Measurements from ENCODE around the gene SPINT1.

The SPINT1 gene

DNA sequence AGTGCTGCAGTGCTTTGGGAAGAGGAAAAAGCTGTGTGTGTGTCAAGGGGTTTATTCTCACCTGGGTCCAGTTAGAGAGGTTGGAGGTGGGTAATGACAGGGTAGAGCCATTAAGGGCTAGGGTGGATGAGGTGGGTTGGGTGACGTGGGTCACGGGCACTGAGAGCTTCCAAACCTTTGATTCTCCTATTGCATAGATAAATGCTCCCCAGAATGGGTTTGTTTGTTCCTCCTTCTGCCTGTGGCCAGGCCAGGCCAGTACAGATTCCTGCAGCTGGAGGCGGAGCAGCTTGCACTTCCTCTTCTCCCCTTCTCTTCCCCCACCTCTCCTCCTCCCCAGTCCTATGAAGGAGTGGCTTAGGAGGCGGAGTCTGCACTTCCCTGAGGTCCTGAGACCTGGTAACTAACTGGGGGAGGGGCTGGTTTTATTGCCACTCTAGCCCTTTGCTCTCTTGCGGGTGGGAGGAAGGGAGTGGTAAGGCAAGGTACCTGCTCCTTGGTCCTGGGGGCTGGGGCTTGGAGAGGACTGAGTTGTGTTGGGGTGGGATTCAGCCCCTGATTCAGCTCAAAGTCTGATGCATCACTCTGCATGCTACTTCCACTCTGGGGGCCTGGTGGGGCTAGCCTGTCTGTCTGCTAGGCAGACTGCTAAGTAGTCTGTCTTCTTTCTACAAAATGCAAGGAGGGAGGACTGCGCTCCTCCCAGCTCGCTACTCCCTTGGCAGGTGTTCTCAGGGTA is 3.5 kb downstream of the SPINT1 start:
- ATAC-seq, result peak; percentile 79
- no peak for TF ChIP-seq ZFP30 (CRISPR knock-in tag; IDR thresholded peaks at IDR 0.05)
- no peak for TF ChIP-seq OSR1 (CRISPR knock-in tag; IDR thresholded peaks at IDR 0.05)
- TF ChIP-seq ZFP3 (CRISPR knock-in tag; IDR thresholded peaks at IDR 0.05), result no peak

DNA sequence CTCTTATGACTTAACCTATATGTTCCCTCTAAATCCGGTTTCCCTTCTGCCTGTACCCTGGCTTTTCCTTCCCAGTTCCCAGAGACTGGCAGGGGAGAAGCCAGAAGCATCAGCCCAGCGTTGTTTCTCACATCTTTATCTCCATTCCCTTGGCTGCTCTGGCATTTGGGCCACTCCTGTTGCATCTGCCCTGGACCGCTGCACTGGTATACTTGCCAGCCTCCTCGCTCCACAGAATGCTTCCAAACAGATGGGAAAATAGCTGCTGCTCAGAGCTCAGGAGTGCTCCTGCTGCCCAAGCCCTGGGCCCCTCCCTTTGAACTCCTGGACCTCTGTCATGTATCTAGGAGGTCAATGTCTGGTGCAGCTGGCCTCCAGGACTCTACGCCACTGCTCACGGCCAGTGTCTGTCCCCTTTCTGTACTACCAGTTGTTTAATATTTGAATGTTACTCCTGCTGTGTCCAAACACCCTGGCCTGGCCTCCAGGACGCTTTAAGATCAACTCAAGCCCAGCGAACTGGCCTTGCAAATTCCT is 6.8 kb downstream of the SPINT1 start:
- ATAC-seq, result no peak
- TF ChIP-seq OSR1 (CRISPR knock-in tag; IDR thresholded peaks at IDR 0.05), result no peak
- no peak for TF ChIP-seq TCF4 (CRISPR knock-in tag; IDR thresholded peaks at IDR 0.05; ENCODE audit: borderline replicate concordance)
- TF ChIP-seq, protein P1, sequence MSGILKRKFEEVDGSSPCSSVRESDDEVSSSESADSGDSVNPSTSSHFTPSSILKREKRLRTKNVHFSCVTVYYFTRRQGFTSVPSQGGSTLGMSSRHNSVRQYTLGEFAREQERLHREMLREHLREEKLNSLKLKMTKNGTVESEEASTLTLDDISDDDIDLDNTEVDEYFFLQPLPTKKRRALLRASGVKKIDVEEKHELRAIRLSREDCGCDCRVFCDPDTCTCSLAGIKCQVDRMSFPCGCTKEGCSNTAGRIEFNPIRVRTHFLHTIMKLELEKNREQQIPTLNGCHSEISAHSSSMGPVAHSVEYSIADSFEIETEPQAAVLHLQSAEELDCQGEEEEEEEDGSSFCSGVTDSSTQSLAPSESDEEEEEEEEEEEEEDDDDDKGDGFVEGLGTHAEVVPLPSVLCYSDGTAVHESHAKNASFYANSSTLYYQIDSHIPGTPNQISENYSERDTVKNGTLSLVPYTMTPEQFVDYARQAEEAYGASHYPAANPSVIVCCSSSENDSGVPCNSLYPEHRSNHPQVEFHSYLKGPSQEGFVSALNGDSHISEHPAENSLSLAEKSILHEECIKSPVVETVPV (CRISPR knock-in tag; IDR thresholded peaks at IDR 0.05), result no peak
- no peak for TF ChIP-seq BACH2 (CRISPR knock-in tag; IDR thresholded peaks at IDR 0.05; ENCODE audit: borderline replicate concordance)
- TF ChIP-seq, protein P2, sequence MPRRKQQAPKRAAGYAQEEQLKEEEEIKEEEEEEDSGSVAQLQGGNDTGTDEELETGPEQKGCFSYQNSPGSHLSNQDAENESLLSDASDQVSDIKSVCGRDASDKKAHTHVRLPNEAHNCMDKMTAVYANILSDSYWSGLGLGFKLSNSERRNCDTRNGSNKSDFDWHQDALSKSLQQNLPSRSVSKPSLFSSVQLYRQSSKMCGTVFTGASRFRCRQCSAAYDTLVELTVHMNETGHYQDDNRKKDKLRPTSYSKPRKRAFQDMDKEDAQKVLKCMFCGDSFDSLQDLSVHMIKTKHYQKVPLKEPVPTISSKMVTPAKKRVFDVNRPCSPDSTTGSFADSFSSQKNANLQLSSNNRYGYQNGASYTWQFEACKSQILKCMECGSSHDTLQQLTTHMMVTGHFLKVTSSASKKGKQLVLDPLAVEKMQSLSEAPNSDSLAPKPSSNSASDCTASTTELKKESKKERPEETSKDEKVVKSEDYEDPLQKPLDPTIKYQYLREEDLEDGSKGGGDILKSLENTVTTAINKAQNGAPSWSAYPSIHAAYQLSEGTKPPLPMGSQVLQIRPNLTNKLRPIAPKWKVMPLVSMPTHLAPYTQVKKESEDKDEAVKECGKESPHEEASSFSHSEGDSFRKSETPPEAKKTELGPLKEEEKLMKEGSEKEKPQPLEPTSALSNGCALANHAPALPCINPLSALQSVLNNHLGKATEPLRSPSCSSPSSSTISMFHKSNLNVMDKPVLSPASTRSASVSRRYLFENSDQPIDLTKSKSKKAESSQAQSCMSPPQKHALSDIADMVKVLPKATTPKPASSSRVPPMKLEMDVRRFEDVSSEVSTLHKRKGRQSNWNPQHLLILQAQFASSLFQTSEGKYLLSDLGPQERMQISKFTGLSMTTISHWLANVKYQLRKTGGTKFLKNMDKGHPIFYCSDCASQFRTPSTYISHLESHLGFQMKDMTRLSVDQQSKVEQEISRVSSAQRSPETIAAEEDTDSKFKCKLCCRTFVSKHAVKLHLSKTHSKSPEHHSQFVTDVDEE (CRISPR knock-in tag; IDR thresholded peaks at IDR 0.05), result no peak
- TF ChIP-seq ZFP3 (CRISPR knock-in tag; IDR thresholded peaks at IDR 0.05), result no peak
- no peak for TF ChIP-seq SNAI2 (CRISPR knock-in tag; IDR thresholded peaks at IDR 0.05)
- no peak for TF ChIP-seq ZC3H10 (CRISPR knock-in tag; IDR thresholded peaks at IDR 0.05)
- no peak for TF ChIP-seq ZNF565 (CRISPR knock-in tag; conservative IDR thresholded peaks at IDR 0.05; ENCODE audit: low read depth)
- TF ChIP-seq ARNTL (CRISPR knock-in tag; IDR thresholded peaks at IDR 0.05; ENCODE audit: borderline replicate concordance, low read depth), result no peak
- no peak for TF ChIP-seq ESRRG (CRISPR knock-in tag; IDR thresholded peaks at IDR 0.05)
- TF ChIP-seq, protein P3, sequence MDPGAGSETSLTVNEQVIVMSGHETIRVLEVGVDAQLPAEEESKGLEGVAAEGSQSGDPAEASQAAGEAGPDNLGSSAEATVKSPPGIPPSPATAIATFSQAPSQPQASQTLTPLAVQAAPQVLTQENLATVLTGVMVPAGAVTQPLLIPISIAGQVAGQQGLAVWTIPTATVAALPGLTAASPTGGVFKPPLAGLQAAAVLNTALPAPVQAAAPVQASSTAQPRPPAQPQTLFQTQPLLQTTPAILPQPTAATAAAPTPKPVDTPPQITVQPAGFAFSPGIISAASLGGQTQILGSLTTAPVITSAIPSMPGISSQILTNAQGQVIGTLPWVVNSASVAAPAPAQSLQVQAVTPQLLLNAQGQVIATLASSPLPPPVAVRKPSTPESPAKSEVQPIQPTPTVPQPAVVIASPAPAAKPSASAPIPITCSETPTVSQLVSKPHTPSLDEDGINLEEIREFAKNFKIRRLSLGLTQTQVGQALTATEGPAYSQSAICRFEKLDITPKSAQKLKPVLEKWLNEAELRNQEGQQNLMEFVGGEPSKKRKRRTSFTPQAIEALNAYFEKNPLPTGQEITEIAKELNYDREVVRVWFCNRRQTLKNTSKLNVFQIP (CRISPR knock-in tag; IDR thresholded peaks at IDR 0.05; ENCODE audit: borderline replicate concordance, low read depth), result no peak
- no peak for TF ChIP-seq CSDC2 (CRISPR knock-in tag; IDR thresholded peaks at IDR 0.05)

DNA sequence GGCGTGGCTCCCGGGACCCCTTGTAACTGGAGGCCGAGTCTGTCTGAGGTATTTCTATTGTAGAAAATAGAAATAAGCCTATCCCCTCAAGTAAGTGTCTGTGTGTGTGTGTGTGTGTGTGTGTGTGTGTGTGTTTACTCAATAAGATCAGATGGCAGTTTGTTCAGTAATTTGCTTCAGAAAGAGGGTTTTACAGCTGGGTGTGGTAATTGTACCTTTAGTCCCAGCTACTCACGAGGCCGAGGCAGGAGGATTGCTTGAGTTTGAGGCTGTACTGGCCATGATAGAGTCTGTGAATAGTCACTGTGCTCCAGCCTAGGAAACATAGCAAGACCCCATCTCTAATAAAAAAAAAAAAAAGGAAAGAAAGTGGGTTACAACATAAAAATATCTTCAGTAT is 8.7 kb downstream of the SPINT1 start:
- TF ChIP-seq, protein P3 (CRISPR knock-in tag; IDR thresholded peaks at IDR 0.05; ENCODE audit: borderline replicate concordance, low read depth), result no peak
- TF ChIP-seq ZNF8 (CRISPR knock-in tag; IDR thresholded peaks at IDR 0.05), result no peak
- no peak for ATAC-seq

DNA sequence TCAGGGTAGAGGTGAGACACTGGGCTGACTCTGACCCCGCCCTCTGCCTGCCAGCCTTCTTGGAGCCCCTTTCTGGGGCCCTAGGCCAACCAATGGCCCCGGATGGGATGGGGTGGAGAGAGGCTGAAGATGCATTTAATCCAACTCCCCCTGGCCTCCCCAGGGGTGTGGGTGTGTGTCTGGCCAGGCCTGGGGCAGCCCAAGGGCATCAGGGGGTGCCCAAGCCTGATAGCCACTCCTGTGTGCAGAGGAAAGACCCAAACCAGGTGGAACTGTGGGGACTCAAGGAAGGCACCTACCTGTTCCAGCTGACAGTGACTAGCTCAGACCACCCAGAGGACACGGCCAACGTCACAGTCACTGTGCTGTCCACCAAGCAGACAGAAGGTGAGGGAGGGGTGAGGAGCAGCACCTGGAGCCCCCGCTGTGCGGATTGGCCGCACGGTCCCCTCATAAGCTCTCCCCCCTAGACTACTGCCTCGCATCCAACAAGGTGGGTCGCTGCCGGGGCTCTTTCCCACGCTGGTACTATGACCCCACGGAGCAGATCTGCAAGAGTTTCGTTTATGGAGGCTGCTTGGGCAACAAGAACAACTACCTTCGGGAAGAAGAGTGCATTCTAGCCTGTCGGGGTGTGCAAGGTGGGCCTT is 9.5 kb downstream of the SPINT1 start:
- no peak for ATAC-seq
- TF ChIP-seq, protein P4, sequence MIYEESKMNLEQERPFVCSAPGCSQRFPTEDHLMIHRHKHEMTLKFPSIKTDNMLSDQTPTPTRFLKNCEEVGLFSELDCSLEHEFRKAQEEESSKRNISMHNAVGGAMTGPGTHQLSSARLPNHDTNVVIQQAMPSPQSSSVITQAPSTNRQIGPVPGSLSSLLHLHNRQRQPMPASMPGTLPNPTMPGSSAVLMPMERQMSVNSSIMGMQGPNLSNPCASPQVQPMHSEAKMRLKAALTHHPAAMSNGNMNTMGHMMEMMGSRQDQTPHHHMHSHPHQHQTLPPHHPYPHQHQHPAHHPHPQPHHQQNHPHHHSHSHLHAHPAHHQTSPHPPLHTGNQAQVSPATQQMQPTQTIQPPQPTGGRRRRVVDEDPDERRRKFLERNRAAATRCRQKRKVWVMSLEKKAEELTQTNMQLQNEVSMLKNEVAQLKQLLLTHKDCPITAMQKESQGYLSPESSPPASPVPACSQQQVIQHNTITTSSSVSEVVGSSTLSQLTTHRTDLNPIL (CRISPR knock-in tag; IDR thresholded peaks at IDR 0.05; ENCODE audit: low read depth), result no peak
- TF ChIP-seq ISL1 (CRISPR knock-in tag; IDR thresholded peaks at IDR 0.05), result no peak
- TF ChIP-seq, protein P3 (CRISPR knock-in tag; IDR thresholded peaks at IDR 0.05; ENCODE audit: borderline replicate concordance, low read depth), result no peak

Data from SK-N-SH treated with all-trans-retinoic acid at 6 μM for 48 hours (cell line).